H1 (cell line): ENCODE measurements around the gene MOB4. TPM values are rescaled to one million over a fixed set of nuclear protein-coding genes. Genes with fewer than 3 reads are reported as not detected.

Experiments
- CTCF ChIA-PET: fragments of 300-600 bp; sonication (Branson Sonifier 250); formaldehyde crosslinking; loops from one replicate; lab custom pipeline; 2021; ENCODE audit not compliant: partially characterized antibody; lab: Charles Lee
- POLR2A ChIA-PET: fragments of 300-600 bp; sonication (Branson Sonifier 250); formaldehyde crosslinking; loops from one replicate; lab custom pipeline; 2021; ENCODE audit warnings: inconsistent platforms; ENCODE audit not compliant: partially characterized antibody; lab: Charles Lee
- DNase-seq, 2 experiments: peaks; one replicate each; pipeline versions ENCODE4 v3.0.0 to v3.0.0-alpha.2; 2010 to 2022; ENCODE audit warnings: low spot score in 2 of 2, low read depth in 1 of 2, mixed read lengths in 1 of 2
- FAIRE-seq: peaks from 2 replicates; lab custom pipeline; 2011; peaks lifted over from hg19 to GRCh38; lab: Jason Lieb, UNC
- H2AFZ ChIP-seq: 2 replicates; pipeline ENCODE4 v1.8.1; 2012; ENCODE audit warnings: low read length, inconsistent platforms
- H2AK5ac ChIP-seq: 2 replicates; pipeline ENCODE4 v1.6.1; 2013; ENCODE audit warnings: low read depth, low read length
- H2BK120ac ChIP-seq: replicated peaks from 2 replicates; pipeline ENCODE3; 2013; ENCODE audit warnings: low read depth, low read length, inconsistent platforms
- H2BK12ac ChIP-seq: 2 replicates; pipeline ENCODE4 v1.6.1; 2013; ENCODE audit warnings: low read depth, low read length
- H2BK15ac ChIP-seq: 2 replicates; pipeline ENCODE4 v1.6.1; 2013; ENCODE audit warnings: low read length
- H2BK20ac ChIP-seq: 2 replicates; pipeline ENCODE4 v1.6.1; 2013; ENCODE audit warnings: low read length
- H2BK5ac ChIP-seq: 2 replicates; pipeline ENCODE4 v1.6.1; 2013; ENCODE audit warnings: low read depth, low read length
- H3K14ac ChIP-seq: 2 replicates; pipeline ENCODE4 v1.6.1; 2013; ENCODE audit warnings: inconsistent platforms; ENCODE audit not compliant: insufficient read length
- H3K18ac ChIP-seq: 2 replicates; pipeline ENCODE4 v1.6.1; 2013; ENCODE audit warnings: low read length; ENCODE audit errors: extremely low read depth
- H3K23ac ChIP-seq: 2 replicates; pipeline ENCODE4 v1.6.1; 2013; ENCODE audit warnings: inconsistent platforms; ENCODE audit not compliant: insufficient read length
- H3K23me2 ChIP-seq: 2 replicates; pipeline ENCODE4 v1.6.1; 2013; ENCODE audit warnings: low read depth, low read length
- H3K27ac ChIP-seq: 2 replicates; pipeline ENCODE4 v1.6.1; 2011; ENCODE audit warnings: low read depth, low read length, inconsistent platforms
- H3K27me3 ChIP-seq, 4 experiments: replicated peaks in 1 of 4; 1 replicate in 1 of 4; 2 replicates in 3 of 4; pipeline versions ENCODE4 v1.6.1 to v1.8.1; 2011 to 2013; ENCODE audit warnings: low read length in 3 of 4, mild to moderate bottlenecking in 3 of 4, inconsistent platforms in 2 of 4, mixed read lengths in 2 of 4, moderate library complexity in 1 of 4; ENCODE audit not compliant: control insufficient read depth in 3 of 4, insufficient read depth in 3 of 4; ENCODE audit errors: extremely low read depth in 1 of 4
- H3K36me3 ChIP-seq, 4 experiments: 2 replicates each; pipeline versions ENCODE4 v1.6.1 to v1.8.1; 2011 to 2013; ENCODE audit warnings: mild to moderate bottlenecking in 4 of 4, low read length in 3 of 4, moderate library complexity in 2 of 4, control low read depth in 1 of 4, inconsistent platforms in 1 of 4; ENCODE audit not compliant: insufficient read depth in 4 of 4, control insufficient read depth in 2 of 4
- H3K4ac ChIP-seq: replicated peaks from 2 replicates; pipeline ENCODE3; 2013; ENCODE audit warnings: low read length, low read depth, mixed read lengths, inconsistent platforms; ENCODE audit not compliant: insufficient read length
- H3K4me1 ChIP-seq, 4 experiments: replicated peaks in 1 of 4; 1 replicate in 1 of 4; 2 replicates in 3 of 4; pipeline versions ENCODE4 v1.6.1 to v1.8.1; 2011 to 2013; ENCODE audit warnings: low read length in 3 of 4, inconsistent platforms in 2 of 4, mixed read lengths in 1 of 4; ENCODE audit not compliant: insufficient read depth in 4 of 4, control insufficient read depth in 3 of 4
- H3K4me2 ChIP-seq, 2 experiments: 2 replicates each; pipeline versions ENCODE4 v1.6.1 to v1.8.1; 2011 to 2013; ENCODE audit warnings: low read depth in 2 of 2, low read length in 2 of 2, control low read depth in 1 of 2, inconsistent platforms in 1 of 2, mild to moderate bottlenecking in 1 of 2; ENCODE audit not compliant: insufficient read depth in 1 of 2
- H3K4me3 ChIP-seq, 4 experiments: fragments of 200-600, 300-600 bp in 1 of 4; sonication (generic), shearing (Covaris generic), sonication (Bioruptor Twin) in 1 of 4; 2 replicates each; pipeline versions ENCODE4 v1.5.1 to v1.8.1; 2011 to 2016; ENCODE audit warnings: low read length in 4 of 4, low read depth in 3 of 4, control low read depth in 2 of 4, inconsistent platforms in 2 of 4, mild to moderate bottlenecking in 2 of 4, mixed read lengths in 1 of 4, moderate library complexity in 1 of 4; ENCODE audit not compliant: insufficient read depth in 2 of 4; ENCODE audit errors: extremely low read depth in 1 of 4
- H3K56ac ChIP-seq: replicated peaks from 2 replicates; pipeline ENCODE3; 2013; ENCODE audit warnings: low read depth, mild to moderate bottlenecking, mixed read lengths, low read length, inconsistent platforms; ENCODE audit not compliant: insufficient read length
- H3K79me1 ChIP-seq: 2 replicates; pipeline ENCODE4 v1.6.1; 2013; ENCODE audit warnings: low read depth, low read length, control low read depth
- H3K79me2 ChIP-seq, 2 experiments: 2 replicates each; pipeline versions ENCODE4 v1.6.1 to v1.8.1; 2012 to 2013; ENCODE audit warnings: low read length in 2 of 2, mild to moderate bottlenecking in 2 of 2, inconsistent platforms in 1 of 2; ENCODE audit not compliant: insufficient read depth in 2 of 2, control insufficient read depth in 1 of 2
- H3K9ac ChIP-seq, 4 experiments: replicated peaks in 1 of 4; 1 replicate in 1 of 4; 2 replicates in 3 of 4; pipeline versions ENCODE4 v1.6.1 to v1.8.1; 2011 to 2013; ENCODE audit warnings: low read depth in 3 of 4, low read length in 3 of 4, control low read depth in 2 of 4, mild to moderate bottlenecking in 2 of 4, moderate library complexity in 2 of 4, inconsistent platforms in 1 of 4; ENCODE audit errors: extremely low read depth in 1 of 4
- H3K9me3 ChIP-seq, 2 experiments: 2 replicates each; pipeline versions ENCODE4 v1.6.1 to v1.8.1; 2012 to 2013; ENCODE audit warnings: mild to moderate bottlenecking in 2 of 2, moderate library complexity in 2 of 2, control low read depth in 1 of 2, inconsistent platforms in 1 of 2, low read depth in 1 of 2, low read length in 1 of 2, mixed read lengths in 1 of 2; ENCODE audit not compliant: insufficient read depth in 2 of 2
- H4K20me1 ChIP-seq, 2 experiments: replicated peaks in 1 of 2; 2 replicates each; pipeline versions ENCODE3 to v1.8.1; 2011 to 2013; ENCODE audit warnings: inconsistent platforms in 2 of 2, low read length in 2 of 2, mild to moderate bottlenecking in 1 of 2; ENCODE audit not compliant: insufficient read depth in 2 of 2, control insufficient read depth in 1 of 2
- H4K5ac ChIP-seq: 2 replicates; pipeline ENCODE4 v1.6.1; 2013; ENCODE audit warnings: low read length, low read depth, mixed read lengths, inconsistent platforms; ENCODE audit not compliant: insufficient read length
- H4K8ac ChIP-seq: 2 replicates; pipeline ENCODE4 v1.8.0; 2013; ENCODE audit warnings: mild to moderate bottlenecking, moderate library complexity, low read length, inconsistent platforms; ENCODE audit not compliant: insufficient read depth; ENCODE audit errors: extremely low read depth
- H4K91ac ChIP-seq: replicated peaks from 2 replicates; pipeline ENCODE3; 2013; ENCODE audit warnings: low read length, mixed read lengths, inconsistent platforms; ENCODE audit not compliant: insufficient read length
- ASH2L ChIP-seq: fragments of 200-600, 300-600 bp; sonication (generic); IDR thresholded peaks from one replicate; pipeline ENCODE4 v1.7.1; 2017; ENCODE audit warnings: low read length
- BACH1 ChIP-seq: IDR thresholded peaks from 2 replicates; pipeline ENCODE4 v1.6.1; 2012; ENCODE audit warnings: low read length, improper control_type of control experiment
- CEBPB ChIP-seq: IDR thresholded peaks from 2 replicates; pipeline ENCODE4 v1.6.1; 2012; ENCODE audit warnings: low read depth, low read length
- FOSL1 ChIP-seq: IDR thresholded peaks from 2 replicates; pipeline ENCODE4 v1.6.1; 2011; ENCODE audit warnings: mild to moderate bottlenecking, low read depth, low read length, moderate library complexity; ENCODE audit not compliant: insufficient read depth
- HDAC2 ChIP-seq, 2 experiments: fragments of 300-600 bp in 1 of 2; sonication (generic) in 1 of 2; IDR thresholded peaks; 2 replicates each; pipeline ENCODE4 v1.6.1; 2011 to 2012; ENCODE audit warnings: low read depth in 2 of 2, low read length in 2 of 2, mild to moderate bottlenecking in 2 of 2, moderate library complexity in 2 of 2, borderline replicate concordance in 1 of 2, inconsistent platforms in 1 of 2
- KDM1A ChIP-seq: fragments of 200-600, 300-600 bp; sonication (generic); IDR thresholded peaks from 2 replicates; pipeline ENCODE4 v1.7.1; 2016; ENCODE audit warnings: mild to moderate bottlenecking, low read length, borderline replicate concordance
- KDM5A ChIP-seq: fragments of 200-600 bp; IDR thresholded peaks from 2 replicates; pipeline ENCODE4 v1.7.1; 2012; ENCODE audit warnings: mild to moderate bottlenecking, low read length, inconsistent platforms, mixed read lengths
- NANOG ChIP-seq: IDR thresholded peaks from 2 replicates; pipeline ENCODE4 v1.6.1; 2011; ENCODE audit warnings: low read length, low read depth, mild to moderate bottlenecking, inconsistent platforms; ENCODE audit not compliant: insufficient read depth, poor library complexity, severe bottlenecking
- PHF8 ChIP-seq: fragments of 200-600 bp; sonication (generic); conservative IDR thresholded peaks from 2 replicates; pipeline ENCODE4 v1.7.1; 2012; ENCODE audit warnings: low read depth, mild to moderate bottlenecking, inconsistent platforms, low read length, moderate library complexity
- POU5F1 ChIP-seq: IDR thresholded peaks from 2 replicates; pipeline ENCODE4 v1.6.1; 2011; ENCODE audit warnings: low read depth, mild to moderate bottlenecking, low read length, moderate library complexity
- SAP30 ChIP-seq: fragments of 300-600 bp; sonication (generic); IDR thresholded peaks from 2 replicates; pipeline ENCODE4 v1.7.1; 2012; ENCODE audit warnings: low read length, moderate library complexity, mild to moderate bottlenecking, inconsistent platforms; ENCODE audit not compliant: insufficient read depth, insufficient replicate concordance
- SIN3A ChIP-seq, 2 experiments: IDR thresholded peaks in 1 of 2; conservative IDR thresholded peaks in 1 of 2; 2 replicates each; pipeline ENCODE4 v1.6.1; 2011 to 2012; ENCODE audit warnings: low read length in 2 of 2, improper control_type of control experiment in 1 of 2, low read depth in 1 of 2, mild to moderate bottlenecking in 1 of 2
- SP1 ChIP-seq: IDR thresholded peaks from 2 replicates; pipeline ENCODE4 v1.6.1; 2011; ENCODE audit warnings: low read depth, low read length
- TCF12 ChIP-seq: IDR thresholded peaks from 2 replicates; pipeline ENCODE4 v1.6.1; 2011; ENCODE audit warnings: low read depth, mild to moderate bottlenecking, low read length
- WGBS, 2 experiments: shearing (Covaris generic) in 1 of 2; methylation state at CpG; one replicate each; pipeline versions ENCODE4 v1.1.6 to v1.1.7; 2013 to 2015; ENCODE audit warnings: low lambda C conversion rate in 2 of 2, mixed read lengths in 2 of 2, inconsistent platforms in 1 of 2, low coverage in 1 of 2, missing lambda C conversion rate in 1 of 2; ENCODE audit not compliant: insufficient replicate concordance in 2 of 2, insufficient coverage in 1 of 2, insufficient read length in 1 of 2; ENCODE audit errors: extremely low coverage in 1 of 2, missing lambda C conversion rate in 1 of 2; 5-methylcytosine and 5-hydroxymethylcytosine counted together
- polyA plus RNA-seq, 7 experiments: library from polyadenylated mRNA; depleted of rRNA in 3 of 7; stranded (reverse) in 5 of 7; unstranded in 2 of 7; fragments of >200 nt in 5 of 7; fragments of 200-250 nt in 2 of 7; gene quantifications; 1 replicate in 5 of 7; 2 replicates in 1 of 7; 4 replicates in 1 of 7; pipeline versions ENCODE4 v1.2.1 to v1.2.3, GENCODE V29; 2011 to 2013; ENCODE audit warnings: missing spikeins in 2 of 7, mixed read lengths in 2 of 7
- total RNA-seq: library from RNA; stranded (reverse); fragmentation: NEBNext Ultra II Directional; extraction: Animal tissue kit (Norgen Biotek cat#: 25700); gene quantifications from 2 replicates; pipeline ENCODE4 v1.2.1, GENCODE V29; 2021

Gene MOB4
- total and polyA plus RNA-seq, 2 of the 8 experiments (the other 6 are each of a cell fraction or from before 2014, with no cell fraction given) = 51.5 to 54.2 TPM

GRCh38 chr2:197472166-197472565 is 43.7 kb upstream of the MOB4 start:
- Histone ChIP-seq H3K4me2 (no peak overlapping the region), H3K9me3 (no peaks in the 10 kb centered on the region), H3K79me1 (no peaks in the 10 kb centered on the region), H2AK5ac (no peak overlapping the region), H3K36me3 (peaks cover 0 to 42% (median 9%) of the 10 kb centered on the region in 4 experiments; a peak in 5 of 8 replicates), H3K9ac (no peak overlapping the region), H4K8ac (no peak overlapping the region), H3K4me3 (no peak overlapping the region), H2BK20ac (no peak overlapping the region), H2BK15ac (no peak overlapping the region), H3K18ac (no peak overlapping the region), H4K5ac (no peak overlapping the region), H4K20me1 (no peaks in the 10 kb centered on the region), H3K23ac (no peak overlapping the region), H3K4ac (no peak overlapping the region), H3K56ac (no peak overlapping the region), H3K23me2 (no peaks in the 10 kb centered on the region), H3K79me2 (no peaks in the 10 kb centered on the region), H2AFZ (no peak overlapping the region), H2BK120ac (no peak overlapping the region), H2BK5ac (no peak overlapping the region), H3K27ac (no peak overlapping the region), H3K14ac (no peak overlapping the region), H3K4me1 (no peaks in the 10 kb centered on the region), H4K91ac (no peak overlapping the region), H3K27me3 (no peaks in the 10 kb centered on the region), H2BK12ac (no peak overlapping the region)
- ChIA-PET CTCF (no interaction called here), POLR2A (interaction anchor here (1.6 to 2.0 kb wide), 2 partner anchors 7 to 13 kb away, joined by 3 to 5 read pairs; no protein-coding TSS in a partner anchor)
- DNase-seq (no peak), FAIRE-seq (no peak)
- 98% methylated on average over 5 of the region's 5 CpGs; no CpG with 5 or more reads in 1 of the 2 experiments for WGBS, 2 experiments
- TF ChIP-seq SAP30 = no peak
- no peak for TF ChIP-seq TCF12
- TF ChIP-seq ASH2L = no peak
- no peak for TF ChIP-seq SIN3A (conservative IDR thresholded peaks at IDR 0.05 in 1 of 2, IDR thresholded peaks at IDR 0.05 in 1 of 2; ENCODE audit: low read depth in 1 of 2, low read length in 2 of 2)
- TF ChIP-seq BACH1 = no peak
- TF ChIP-seq NANOG = no peak
- TF ChIP-seq FOSL1 = no peak
- TF ChIP-seq HDAC2 (IDR thresholded peaks at IDR 0.05; ENCODE audit: borderline replicate concordance in 1 of 2, low read depth in 2 of 2, low read length in 2 of 2) = no peak
- TF ChIP-seq KDM5A = no peak
- no peak for TF ChIP-seq POU5F1
- TF ChIP-seq PHF8 = no peak
- TF ChIP-seq KDM1A = no peak
- TF ChIP-seq CEBPB = no peak
- no peak for TF ChIP-seq SP1
